Left ventricle myocardium inferior (tissue), 1 donor: ENCODE measurements around the gene ZNF771. TPM values are rescaled to one million over a fixed set of nuclear protein-coding genes. Genes with fewer than 3 reads are reported as not detected.
A peak's percentile ranks its signal among the peaks of the same experiment; 100 is the strongest.

ENCODE experiments used
- DNase-seq: peaks from one replicate; pipeline ENCODE4 v3.0.0-alpha.2; 2020
- H3K27ac ChIP-seq: fragments of 200-600 bp; replicated peaks from 2 replicates; pipeline ENCODE4 v1.8.0; 2021
- H3K27me3 ChIP-seq: fragments of 200-600 bp; 2 replicates; pipeline ENCODE4 v1.8.0; 2021; ENCODE audit warnings: low read depth
- H3K36me3 ChIP-seq: fragments of 200-600 bp; 2 replicates; pipeline ENCODE4 v1.8.0; 2021
- H3K4me1 ChIP-seq: fragments of 200-600 bp; 2 replicates; pipeline ENCODE4 v1.8.0; 2021
- H3K4me3 ChIP-seq: fragments of 200-600 bp; 2 replicates; pipeline ENCODE4 v1.8.0; 2021; ENCODE audit warnings: mild to moderate bottlenecking, moderate library complexity
- H3K9me3 ChIP-seq: fragments of 200-600 bp; replicated peaks from 2 replicates; pipeline ENCODE4 v1.8.0; 2021
- intact Hi-C: fragments of 100-400 bp; cut with micrococcal nuclease; formaldehyde crosslinking; loops from one replicate; pipeline ENCODE4 v1.11.0; 2022
- total RNA-seq: library from RNA; stranded (reverse); fragmentation: NEBNext Ultra II Directional; extraction: Animal tissue kit (Norgen Biotek cat#: 25700); gene quantifications from one replicate; pipeline ENCODE4 v1.2.1, GENCODE V29; 2021
- TF ChIP-seq, protein P1 (sequence below): fragments of 200-600 bp; IDR thresholded peaks from 2 replicates; pipeline ENCODE4 v1.8.0; 2021; ENCODE audit warnings: antibody characterized with exemption, mild to moderate bottlenecking, borderline replicate concordance
- donor health status: DM: no; HTN: yes; CAD: no; lungs with severe emphysema.

Gene ZNF771
- total RNA-seq, 1 donor from 2014 or later, result 8.1 TPM

DNA sequence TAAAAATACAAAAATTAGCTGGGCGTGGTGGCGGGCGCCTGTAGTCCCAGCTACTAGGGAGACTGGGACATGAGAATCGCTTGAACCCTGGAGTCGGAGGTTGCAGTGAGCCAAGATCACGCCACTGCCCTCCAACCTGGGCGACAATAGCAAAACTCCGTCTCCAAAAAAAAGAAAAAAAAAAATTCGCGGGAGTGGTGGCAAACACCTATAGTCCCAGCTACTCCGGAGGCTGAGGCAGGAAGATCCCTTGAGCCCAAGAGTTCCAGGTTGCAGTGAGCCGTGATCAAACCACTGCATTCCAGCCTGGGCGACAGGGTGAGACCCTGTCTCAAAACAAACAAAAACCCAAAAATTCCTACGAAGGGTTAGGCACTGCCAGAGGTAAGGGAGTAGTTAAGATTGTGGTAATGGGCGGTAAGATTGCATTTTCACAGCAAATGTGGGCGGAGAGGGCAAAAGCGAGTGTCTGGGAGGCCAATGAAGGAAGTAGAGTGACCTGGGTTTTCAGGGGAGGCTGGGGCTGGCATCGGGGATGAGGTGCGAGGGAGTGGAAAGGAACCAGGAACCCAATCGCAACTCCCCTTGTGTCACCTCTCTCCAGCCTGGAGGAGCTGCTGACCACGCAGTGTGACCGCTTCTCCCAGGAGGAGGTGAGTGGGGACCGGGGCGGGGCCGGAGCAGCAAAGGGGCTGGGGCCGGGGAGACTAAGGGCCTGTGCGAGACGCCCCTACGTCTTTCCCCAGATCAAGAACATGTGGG, 30.2 kb upstream of the ZNF771 start:
- Histone ChIP-seq H3K27ac (peak overlapping the region; percentile 100), H3K27me3 (no peaks in the 10 kb centered on the region), H3K4me3 (peak overlapping the region; percentile 77), H3K36me3 (no peaks in the 10 kb centered on the region), H3K9me3 (no peaks in the 10 kb centered on the region), H3K4me1 (peaks cover 22% of the 10 kb centered on the region)
- TF ChIP-seq, protein P1, sequence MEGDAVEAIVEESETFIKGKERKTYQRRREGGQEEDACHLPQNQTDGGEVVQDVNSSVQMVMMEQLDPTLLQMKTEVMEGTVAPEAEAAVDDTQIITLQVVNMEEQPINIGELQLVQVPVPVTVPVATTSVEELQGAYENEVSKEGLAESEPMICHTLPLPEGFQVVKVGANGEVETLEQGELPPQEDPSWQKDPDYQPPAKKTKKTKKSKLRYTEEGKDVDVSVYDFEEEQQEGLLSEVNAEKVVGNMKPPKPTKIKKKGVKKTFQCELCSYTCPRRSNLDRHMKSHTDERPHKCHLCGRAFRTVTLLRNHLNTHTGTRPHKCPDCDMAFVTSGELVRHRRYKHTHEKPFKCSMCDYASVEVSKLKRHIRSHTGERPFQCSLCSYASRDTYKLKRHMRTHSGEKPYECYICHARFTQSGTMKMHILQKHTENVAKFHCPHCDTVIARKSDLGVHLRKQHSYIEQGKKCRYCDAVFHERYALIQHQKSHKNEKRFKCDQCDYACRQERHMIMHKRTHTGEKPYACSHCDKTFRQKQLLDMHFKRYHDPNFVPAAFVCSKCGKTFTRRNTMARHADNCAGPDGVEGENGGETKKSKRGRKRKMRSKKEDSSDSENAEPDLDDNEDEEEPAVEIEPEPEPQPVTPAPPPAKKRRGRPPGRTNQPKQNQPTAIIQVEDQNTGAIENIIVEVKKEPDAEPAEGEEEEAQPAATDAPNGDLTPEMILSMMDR, result no peak
- intact Hi-C loops, result no loop called here
- DNase-seq, result no peak

DNA sequence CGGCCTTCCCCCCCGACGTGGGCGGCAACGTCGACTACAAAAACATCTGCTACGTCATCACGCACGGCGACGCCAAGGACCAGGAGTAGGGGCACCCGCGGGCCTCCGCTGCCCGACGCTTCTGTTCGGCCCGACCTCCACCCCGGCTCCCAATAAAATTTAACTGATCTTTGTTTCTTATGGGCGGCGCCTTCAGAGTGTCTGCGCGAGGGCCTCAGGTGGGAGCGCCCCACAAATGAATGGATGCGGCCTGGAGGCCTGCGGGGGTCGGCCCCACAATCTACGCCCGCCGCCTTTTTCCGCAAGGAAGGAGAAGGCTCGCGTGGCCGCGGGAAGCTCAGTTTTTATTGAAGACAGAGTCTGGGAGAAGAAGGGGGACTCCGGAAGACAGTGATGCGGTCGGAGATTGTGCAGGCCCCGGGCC, 29.6 kb upstream of the ZNF771 start:
- TF ChIP-seq, protein P1, result no peak
- H3K9me3 ChIP-seq, result no peaks in the 10 kb centered on the region
- DNase-seq, result peak; percentile 95
- H3K27ac ChIP-seq, result peak overlapping the region; percentile 100
- H3K27me3 ChIP-seq, result no peaks in the 10 kb centered on the region
- peaks cover 20% of the 10 kb centered on the region for H3K4me1 ChIP-seq
- H3K4me3 ChIP-seq, result peak overlapping the region; percentile 77
- no peaks in the 10 kb centered on the region for H3K36me3 ChIP-seq
- intact Hi-C loops, result no loop called here

DNA sequence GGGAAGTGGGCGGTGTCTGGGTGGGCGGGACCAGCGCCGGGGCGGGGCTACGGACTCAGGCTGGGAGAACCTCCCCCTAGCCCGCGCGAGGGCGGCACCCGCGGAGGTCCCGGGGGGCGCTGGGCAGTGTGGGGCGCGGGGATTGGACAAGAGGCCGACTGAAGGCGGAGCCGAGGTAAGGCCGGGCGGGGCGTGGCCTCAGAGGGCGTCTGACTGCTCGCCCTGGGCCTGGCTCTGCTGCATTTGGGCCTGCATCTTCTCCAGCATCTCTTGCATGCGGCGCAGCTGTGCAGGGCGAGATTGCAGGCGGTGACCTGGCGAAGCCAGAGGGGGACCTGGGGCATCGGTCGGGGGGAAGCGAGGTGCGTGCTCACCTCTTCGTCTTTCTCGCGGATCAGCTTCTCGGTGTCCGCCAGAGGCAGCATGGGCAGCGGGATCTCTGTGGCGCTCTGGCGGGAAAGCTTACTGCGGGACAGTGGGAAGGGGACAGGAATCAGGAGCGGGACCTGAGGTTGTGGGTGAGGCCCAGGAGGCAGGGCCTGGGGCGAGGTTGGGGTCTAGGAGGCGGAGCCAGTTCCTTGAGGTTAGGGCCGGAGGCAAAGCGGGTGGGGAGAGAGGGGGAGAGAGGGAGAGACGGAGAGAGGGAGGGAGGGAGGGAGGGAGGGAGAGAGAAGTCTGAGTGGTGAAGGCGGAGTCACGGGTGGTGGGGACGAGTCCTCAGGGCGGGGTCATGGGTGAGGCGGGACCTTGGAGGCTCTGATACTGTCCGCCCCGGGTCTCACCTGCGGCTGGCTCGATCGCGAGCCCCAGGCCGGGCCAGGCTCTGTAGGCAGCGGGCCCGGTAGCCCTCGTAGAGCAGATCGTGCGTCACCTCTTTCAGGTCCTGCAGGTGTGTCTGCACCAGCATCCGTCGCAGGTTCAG, 28.9 kb upstream of the ZNF771 start:
- peak overlapping the region; percentile 77 for H3K4me3 ChIP-seq
- intact Hi-C loops, result no loop called here
- H3K4me1 ChIP-seq, result peaks cover 20% of the 10 kb centered on the region
- TF ChIP-seq, protein P1, result peak; percentile 21
- peak; percentile 100 for DNase-seq
- peak overlapping the region; percentile 100 for H3K27ac ChIP-seq
- H3K36me3 ChIP-seq, result no peaks in the 10 kb centered on the region
- H3K9me3 ChIP-seq, result no peaks in the 10 kb centered on the region
- H3K27me3 ChIP-seq, result no peaks in the 10 kb centered on the region

DNA sequence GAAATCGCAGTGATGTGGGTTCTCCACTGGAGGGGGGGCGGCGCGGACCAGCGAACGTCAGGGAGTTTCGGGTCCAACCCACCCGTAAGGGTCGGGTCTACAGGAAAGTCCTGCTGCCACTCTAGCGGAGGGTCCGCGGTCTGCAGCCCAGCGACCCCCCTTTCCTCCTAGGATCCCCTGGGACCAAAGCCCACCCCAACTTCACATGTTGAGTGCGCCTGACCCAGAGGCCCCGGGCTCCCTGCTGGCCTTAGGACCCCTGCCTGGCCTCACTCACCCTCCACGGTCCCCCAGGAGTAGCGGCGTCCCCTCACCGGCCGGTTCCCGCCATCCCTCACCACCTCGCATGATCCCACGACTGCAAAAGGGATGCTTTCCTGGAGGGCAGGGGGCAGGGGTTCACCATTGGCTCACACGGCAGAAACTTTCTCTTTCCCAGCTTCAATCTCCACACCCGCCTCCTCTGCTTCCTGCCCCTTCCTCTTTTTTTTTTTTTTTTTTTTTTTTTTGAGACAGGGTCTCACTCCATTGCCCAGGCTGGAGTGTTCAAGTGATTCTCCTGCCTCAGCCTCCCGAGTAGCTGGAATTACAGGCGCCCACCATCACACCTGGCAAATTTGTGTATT, 28.1 kb upstream of the ZNF771 start:
- DNase-seq, result no peak
- no peaks in the 10 kb centered on the region for H3K27me3 ChIP-seq
- intact Hi-C loops, result no loop called here

More for the DNA sequence above, 28.1 kb upstream of the ZNF771 start:
- peaks cover 20% of the 10 kb centered on the region for H3K4me1 ChIP-seq
- no peaks in the 10 kb centered on the region for H3K9me3 ChIP-seq
- H3K36me3 ChIP-seq, result no peaks in the 10 kb centered on the region
- peak overlapping the region; percentile 77 for H3K4me3 ChIP-seq
- H3K27ac ChIP-seq, result peak overlapping the region; percentile 100
- TF ChIP-seq, protein P1, result no peak
